ENCODE results near the gene WDPCP. TPM values are rescaled to one million over a fixed set of nuclear protein-coding genes. Genes with fewer than 3 reads are reported as not detected.

WDPCP gene
- polyA plus RNA-seq, 2 of the 4 experiments (the other 2 are of a cell fraction) = 3.0 to 7.6 TPM

- POLR2A ChIA-PET = no interaction called here
- no peak overlapping the region for H3K4me3 ChIP-seq
- H3K9me3 ChIP-seq = no peaks in the 10 kb centered on the region
- no peak for ATAC-seq
- no peak for TF ChIP-seq HDAC2 (IDR thresholded peaks at IDR 0.05)
- no peaks in the 10 kb centered on the region for H3K4me1 ChIP-seq
- CTCF ChIA-PET = interaction anchor here (4.0 kb wide), 1 partner anchor 13 kb away, joined by 23 read pairs; no protein-coding TSS in a partner anchor
- H3K4me2 ChIP-seq = no peak overlapping the region
- DNase-seq (ENCODE audit: low read depth in 1 of 2, low spot score in 1 of 2) = no peak
- FAIRE-seq = no peak
- H3K27ac ChIP-seq = no peak overlapping the region
- WGBS (ENCODE audit: missing lambda C conversion rate) = 65% methylated on average over 1 of the region's 1 CpG
Measured at GRCh38 chr2:63500398-63500797, 87.9 kb downstream of the WDPCP start.

- no peak for ATAC-seq
- no peak overlapping the region for H3K4me2 ChIP-seq
Measured at GRCh38 chr2:63497576-63497975, 90.7 kb downstream of the WDPCP start.

GRCh38 chr2:63494968-63495367, 93.3 kb downstream of the WDPCP start:
- Histone ChIP-seq H3K9me3 (no peaks in the 10 kb centered on the region), H3K4me2 (no peak overlapping the region), H3K4me3 (no peak overlapping the region), H3K27ac (no peak overlapping the region), H3K4me1 (no peaks in the 10 kb centered on the region)
- WGBS (ENCODE audit: missing lambda C conversion rate) = 91% methylated on average over 1 of the region's 1 CpG
- FAIRE-seq (peak; percentile 46), ATAC-seq (no peak), DNase-seq (ENCODE audit: low read depth in 1 of 2, low spot score in 1 of 2) (no peak)
- POLR2A ChIA-PET = no interaction called here
- TF ChIP-seq ESRRA (IDR thresholded peaks at IDR 0.05; ENCODE audit: borderline replicate concordance, low read length) (no peak), MAZ (IDR thresholded peaks at IDR 0.05; ENCODE audit: borderline replicate concordance, low read depth, low read length) (no peak), USF2 (IDR thresholded peaks at IDR 0.05) (no peak), EHF (CRISPR knock-in tag; IDR thresholded peaks at IDR 0.05) (no peak)
- CTCF ChIA-PET = interaction anchor here (1.4 to 1.5 kb wide), 2 partner anchors 8 to 21 kb away, joined by 3 read pairs; no protein-coding TSS in a partner anchor

More at GRCh38 chr2:63497576-63497975, 90.7 kb downstream of the WDPCP start:
- ChIA-PET POLR2A (no interaction called here), CTCF (interaction anchor here (4.0 kb wide), 1 partner anchor 10 kb away, joined by 23 read pairs; no protein-coding TSS in a partner anchor)
- TF ChIP-seq CHD2 (IDR thresholded peaks at IDR 0.05; ENCODE audit: low read length, partially characterized antibody) (no peak), ATOH8 (CRISPR knock-in tag; IDR thresholded peaks at IDR 0.05; ENCODE audit: low read depth) (no peak), CHD4 (IDR thresholded peaks at IDR 0.05; ENCODE audit: borderline replicate concordance) (no peak), RFX5 (IDR thresholded peaks at IDR 0.05) (no peak), CBX8 (IDR thresholded peaks at IDR 0.05) (no peak), CEBPB (IDR thresholded peaks at IDR 0.05) (no peak), BCL3 (IDR thresholded peaks at IDR 0.05) (no peak)
- Histone ChIP-seq H3K27ac (no peak overlapping the region), H3K9me3 (no peaks in the 10 kb centered on the region), H3K4me1 (no peaks in the 10 kb centered on the region), H3K4me3 (no peak overlapping the region)
- FAIRE-seq = no peak
- no peak for DNase-seq (ENCODE audit: low read depth in 1 of 2, low spot score in 1 of 2)
- 91% methylated on average over 2 of the region's 2 CpGs for WGBS (ENCODE audit: missing lambda C conversion rate)

- ChIA-PET CTCF (interaction anchor here (1.5 kb wide), 1 partner anchor 20 kb away, joined by 3 read pairs; no protein-coding TSS in a partner anchor), POLR2A (no interaction called here)
- no peak for FAIRE-seq
- H3K27ac ChIP-seq = no peak overlapping the region
- no peak for ATAC-seq
- H3K4me2 ChIP-seq = no peak overlapping the region
- no peaks in the 10 kb centered on the region for H3K9me3 ChIP-seq
- WGBS (ENCODE audit: missing lambda C conversion rate) = 79% methylated on average over 7 of the region's 7 CpGs
- no peaks in the 10 kb centered on the region for H3K4me1 ChIP-seq
- TF ChIP-seq ZNF302 (CRISPR knock-in tag; IDR thresholded peaks at IDR 0.05) = no peak
- no peak for TF ChIP-seq RNF2 (IDR thresholded peaks at IDR 0.05; ENCODE audit: borderline replicate concordance, low read depth)
- TF ChIP-seq POLR2A (IDR thresholded peaks at IDR 0.05; ENCODE audit: low read length) = no peak
- no peak for TF ChIP-seq EHMT2 (IDR thresholded peaks at IDR 0.05; ENCODE audit: low read depth)
- no peak for TF ChIP-seq TFCP2L1 (CRISPR knock-in tag; IDR thresholded peaks at IDR 0.05)
- TF ChIP-seq FOXS1 (CRISPR knock-in tag; IDR thresholded peaks at IDR 0.05) = no peak
- TF ChIP-seq KDM5A (IDR thresholded peaks at IDR 0.05) = no peak
- no peak for TF ChIP-seq REST (IDR thresholded peaks at IDR 0.05)
- no peak for TF ChIP-seq POLR2AphosphoS2 (conservative IDR thresholded peaks at IDR 0.05; ENCODE audit: low read length)
- TF ChIP-seq SREBF2 (IDR thresholded peaks at IDR 0.05) = no peak
- TF ChIP-seq CEBPB (IDR thresholded peaks at IDR 0.05) = no peak
- TF ChIP-seq BHLHE40 (IDR thresholded peaks at IDR 0.05; ENCODE audit: low read depth, low read length) = no peak
- no peak for TF ChIP-seq NR3C1 (IDR thresholded peaks at IDR 0.05)
- no peak for TF ChIP-seq SMC3 (IDR thresholded peaks at IDR 0.05)
- no peak for TF ChIP-seq ESRRA (IDR thresholded peaks at IDR 0.05; ENCODE audit: borderline replicate concordance, low read length)
- TF ChIP-seq USF2 (IDR thresholded peaks at IDR 0.05) = no peak
- no peak for DNase-seq (ENCODE audit: low read depth in 1 of 2, low spot score in 1 of 2)
- H3K4me3 ChIP-seq = no peak overlapping the region
Measured at GRCh38 chr2:63494100-63494499, 94.2 kb downstream of the WDPCP start.

Measured in A549 (cell line).